ENCODE data around the gene GRIA4. TPM values are rescaled to one million over a fixed set of nuclear protein-coding genes. Genes with fewer than 3 reads are reported as not detected.
"Not testable (repeated sequence)": the region's sequence is repeated elsewhere in the genome, so short reads cannot be mapped to it uniquely, and the experiment has no call there.

The GRIA4 gene
- total RNA-seq, 1 donor = not detected

- no peak for DNase-seq (ENCODE audit: low read depth in 2 of 3, low spot score in 2 of 3)
These were observed 171.9 kb downstream of the GRIA4 start for GRCh38 chr11:105781807-105782206.

GRCh38 chr11:105783216-105783615 is 173.3 kb downstream of the GRIA4 start:
- no peak for DNase-seq (ENCODE audit: low read depth in 2 of 3, low spot score in 2 of 3)

GRCh38 chr11:105785850-105786249 is 176.0 kb downstream of the GRIA4 start:
- not testable (repeated sequence) for DNase-seq (ENCODE audit: low read depth in 2 of 3, low spot score in 2 of 3)

- DNase-seq (ENCODE audit: low read depth in 2 of 3, low spot score in 2 of 3) = no peak
These were observed 176.9 kb downstream of the GRIA4 start for GRCh38 chr11:105786741-105787140.

GRCh38 chr11:105789579-105790420 is 179.9 kb downstream of the GRIA4 start:
- no peak for DNase-seq (ENCODE audit: low read depth in 2 of 3, low spot score in 2 of 3)

- no peak for DNase-seq (ENCODE audit: low read depth in 2 of 3, low spot score in 2 of 3)
These were observed 181.0 kb downstream of the GRIA4 start for GRCh38 chr11:105790840-105791239.

- no peak for DNase-seq (ENCODE audit: low read depth in 2 of 3, low spot score in 2 of 3)
These were observed 183.2 kb downstream of the GRIA4 start for GRCh38 chr11:105793092-105793491.

- no peak for DNase-seq (ENCODE audit: low read depth in 2 of 3, low spot score in 2 of 3)
These were observed 189.4 kb downstream of the GRIA4 start for GRCh38 chr11:105799263-105799662.

- no peak for DNase-seq (ENCODE audit: low read depth in 2 of 3, low spot score in 2 of 3)
These were observed 190.0 kb downstream of the GRIA4 start for GRCh38 chr11:105799728-105800462.

- no peak for DNase-seq (ENCODE audit: low read depth in 2 of 3, low spot score in 2 of 3)
These were observed 192.5 kb downstream of the GRIA4 start for GRCh38 chr11:105802390-105802789.

GRCh38 chr11:105811242-105811641 is 201.4 kb downstream of the GRIA4 start:
- DNase-seq (ENCODE audit: low read depth in 2 of 3, low spot score in 2 of 3) = no peak

GRCh38 chr11:105821372-105821771 is 211.5 kb downstream of the GRIA4 start:
- no peak for DNase-seq (ENCODE audit: low read depth in 2 of 3, low spot score in 2 of 3)

GRCh38 chr11:105821781-105822180 is 211.9 kb downstream of the GRIA4 start:
- DNase-seq (ENCODE audit: low read depth in 2 of 3, low spot score in 2 of 3) = no peak

- DNase-seq (ENCODE audit: low read depth in 2 of 3, low spot score in 2 of 3) = no peak
These were observed 213.7 kb downstream of the GRIA4 start for GRCh38 chr11:105823495-105824033.

- DNase-seq (ENCODE audit: low read depth in 2 of 3, low spot score in 2 of 3) = no peak
These were observed 214.7 kb downstream of the GRIA4 start for GRCh38 chr11:105824457-105825013.

- DNase-seq (ENCODE audit: low read depth in 2 of 3, low spot score in 2 of 3) = no peak
These were observed 215.3 kb downstream of the GRIA4 start for GRCh38 chr11:105825141-105825540.

GRCh38 chr11:105827906-105828305 is 218.0 kb downstream of the GRIA4 start:
- DNase-seq (ENCODE audit: low read depth in 2 of 3, low spot score in 2 of 3) = no peak

GRCh38 chr11:105829084-105829483 is 219.2 kb downstream of the GRIA4 start:
- peak in 1 of 3 donors; percentile 47 for DNase-seq (ENCODE audit: low read depth in 2 of 3, low spot score in 2 of 3)

GRCh38 chr11:105834461-105834860 is 224.6 kb downstream of the GRIA4 start:
- no peak for DNase-seq (ENCODE audit: low read depth in 2 of 3, low spot score in 2 of 3)

- no peak for DNase-seq (ENCODE audit: low read depth in 2 of 3, low spot score in 2 of 3)
These were observed 229.0 kb downstream of the GRIA4 start for GRCh38 chr11:105838668-105839384.

GRCh38 chr11:105840391-105840790 is 230.5 kb downstream of the GRIA4 start:
- no peak for DNase-seq (ENCODE audit: low read depth in 2 of 3, low spot score in 2 of 3)

All from hematopoietic multipotent progenitor cell (in vitro differentiated cells).